ENCODE results near the gene EPHA10.
A peak's percentile ranks its signal among the peaks of the same experiment; 100 is the strongest.
"Not testable (repeated sequence)": the region's sequence is repeated elsewhere in the genome, so short reads cannot be mapped to it uniquely, and the experiment has no call there.

The EPHA10 gene

GRCh38 chr1:37718181-37718900 lies 46.6 kb downstream of the EPHA10 start:
- DNase-seq, result no peak

GRCh38 chr1:37717631-37718030 lies 47.3 kb downstream of the EPHA10 start:
- no peak for DNase-seq

- DNase-seq, result no peak
Observed at GRCh38 chr1:37716321-37716720, 48.6 kb downstream of the EPHA10 start.

- DNase-seq, result no peak
Observed at GRCh38 chr1:37714689-37715088, 50.2 kb downstream of the EPHA10 start.

- DNase-seq, result no peak
Observed at GRCh38 chr1:37714226-37714625, 50.7 kb downstream of the EPHA10 start.

GRCh38 chr1:37708471-37708870 lies 56.4 kb downstream of the EPHA10 start:
- peak in 1 of 51 donors; percentile 20 for DNase-seq

- peak in 2 of 51 donors; percentile 13 to 30 for DNase-seq
Observed at GRCh38 chr1:37705399-37705798, 59.5 kb downstream of the EPHA10 start.

- no peak for DNase-seq
Observed at GRCh38 chr1:37704966-37705365, 60.0 kb downstream of the EPHA10 start.

GRCh38 chr1:37703061-37703460 lies 61.9 kb downstream of the EPHA10 start:
- DNase-seq, result no peak

GRCh38 chr1:37701051-37701450 lies 63.9 kb downstream of the EPHA10 start:
- no peak for DNase-seq

GRCh38 chr1:37699147-37699546 lies 65.8 kb downstream of the EPHA10 start:
- no peak for DNase-seq

- DNase-seq, result no peak
Observed at GRCh38 chr1:37697737-37698136, 67.2 kb downstream of the EPHA10 start.

GRCh38 chr1:37697090-37697489 lies 67.8 kb downstream of the EPHA10 start:
- DNase-seq, result no peak

GRCh38 chr1:37692834-37693175 lies 72.1 kb downstream of the EPHA10 start:
- peak in 1 of 51 donors; percentile 27 for DNase-seq

GRCh38 chr1:37692078-37692833 lies 72.7 kb downstream of the EPHA10 start, which contains the start of gene CDCA8:
Gene CDCA8, plus strand, starts transcription at chr1:37692516. Its CDS starts 175 bp downstream, at chr1:37692691.
- DNase-seq, result peak; percentile 81 to 99 (median 98)

GRCh38 chr1:37691497-37692077 lies 73.3 kb downstream of the EPHA10 start:
- peak in 10 of 51 donors; percentile 28 to 48 (median 35) for DNase-seq

GRCh38 chr1:37688926-37689325 lies 76.0 kb downstream of the EPHA10 start:
- no peak for DNase-seq

GRCh38 chr1:37687764-37688163 lies 77.2 kb downstream of the EPHA10 start:
- not testable (repeated sequence) for DNase-seq

GRCh38 chr1:37685722-37686121 lies 79.2 kb downstream of the EPHA10 start:
- no peak for DNase-seq

GRCh38 chr1:37684182-37684581 lies 80.7 kb downstream of the EPHA10 start:
- DNase-seq, result not testable (repeated sequence)

GRCh38 chr1:37682334-37682987 lies 82.5 kb downstream of the EPHA10 start:
- peak in 44 of 51 donors; percentile 5 to 81 (median 46) for DNase-seq

- DNase-seq, result no peak
Observed at GRCh38 chr1:37680933-37681332, 84.0 kb downstream of the EPHA10 start.

Data from hypothalamus (tissue), 51 donors.